Mammary epithelial cell (primary cell): Measurements from ENCODE around the gene MS4A4E.

ENCODE experiments used
- CTCF ChIP-seq, 2 donors: IDR thresholded peaks in 1 of 2; conservative IDR thresholded peaks in 1 of 2; 2 replicates each; pipeline ENCODE4 v1.5.1; 2011 to 2012; ENCODE audit warnings: inconsistent platforms in 2 of 2, low read length in 2 of 2, mild to moderate bottlenecking in 2 of 2, control low read depth in 1 of 2, low read depth in 1 of 2; ENCODE audit not compliant: insufficient read depth in 1 of 2; ENCODE audit errors: extremely low read depth in 1 of 2
- EZH2 ChIP-seq: IDR thresholded peaks from 2 replicates; pipeline ENCODE4 v1.6.1; 2012; ENCODE audit warnings: low read length, inconsistent platforms, borderline replicate concordance

- TF ChIP-seq EZH2 (no peak), CTCF (conservative IDR thresholded peaks at IDR 0.05 in 1 of 2, IDR thresholded peaks at IDR 0.05 in 1 of 2; ENCODE audit: extremely low read depth in 1 of 2, insufficient read depth in 1 of 2, low read depth in 1 of 2, low read length in 2 of 2) (no peak)
These were observed 38.5 kb upstream of the MS4A4E start for GRCh38 chr11:60281485-60281884.
